Activated CD8-positive, alpha-beta T cell treated with anti-CD3 and anti-CD28 coated beads for 36 hours (primary cell): ENCODE data around the gene SLC8B1. TPM values are rescaled to one million over a fixed set of nuclear protein-coding genes. Genes with fewer than 3 reads are reported as not detected.

Experiments used
- ATAC-seq: fragments of 200-7000 bp; cut with Tn5 transposase; one replicate; pipeline ENCODE4 v1.10.0; 2021; ENCODE audit warnings: mild to moderate bottlenecking, moderate library complexity
- CTCF ChIA-PET: fragments of 350-600 bp; sonication (Branson Sonifier 250); formaldehyde crosslinking; loops from one replicate; lab custom pipeline; 2021; ENCODE audit warnings: antibody characterized with exemption; lab: Charles Lee
- POLR2A ChIA-PET: fragments of 350-600 bp; sonication (Branson Sonifier 250); formaldehyde crosslinking; loops from one replicate; lab custom pipeline; 2021; ENCODE audit warnings: antibody characterized with exemption; lab: Charles Lee
- DNase-seq: peaks from one replicate; pipeline ENCODE4 v3.0.0-alpha.2; 2020
- H3K27ac Mint-ChIP-seq: one replicate; pipeline ENCODE4 v1.8.0; 2021; ENCODE audit warnings: mild to moderate bottlenecking, mixed read lengths
- H3K27me3 Mint-ChIP-seq: one replicate; pipeline ENCODE4 v1.8.0; 2021; ENCODE audit warnings: mixed read lengths
- H3K36me3 Mint-ChIP-seq: one replicate; pipeline ENCODE4 v1.8.0; 2021; ENCODE audit warnings: low read depth, mixed read lengths
- H3K4me1 Mint-ChIP-seq: one replicate; pipeline ENCODE4 v1.8.0; 2021; ENCODE audit warnings: low read depth, mixed read lengths
- H3K4me3 Mint-ChIP-seq: one replicate; pipeline ENCODE4 v1.8.0; 2021; ENCODE audit warnings: mild to moderate bottlenecking, moderate library complexity, mixed read lengths
- H3K9me3 Mint-ChIP-seq: one replicate; pipeline ENCODE4 v1.8.0; 2021; ENCODE audit warnings: mixed read lengths
- CTCF ChIP-seq: fragments of 200-600 bp; IDR thresholded peaks from one replicate; pipeline ENCODE4 v1.8.0; 2022; ENCODE audit warnings: antibody characterized with exemption, mild to moderate bottlenecking
- intact Hi-C: fragments of 100-400 bp; cut with micrococcal nuclease; formaldehyde crosslinking; loops from one replicate; pipeline ENCODE4 v1.10.0; 2022
- total RNA-seq, 2 experiments: library from RNA; stranded (reverse); gene quantifications; one replicate each; pipeline ENCODE4 v1.2.3, GENCODE V29; 2021

Gene SLC8B1
- total RNA-seq, 2 experiments from 2014 or later, result 13.4 to 18.9 TPM

DNA sequence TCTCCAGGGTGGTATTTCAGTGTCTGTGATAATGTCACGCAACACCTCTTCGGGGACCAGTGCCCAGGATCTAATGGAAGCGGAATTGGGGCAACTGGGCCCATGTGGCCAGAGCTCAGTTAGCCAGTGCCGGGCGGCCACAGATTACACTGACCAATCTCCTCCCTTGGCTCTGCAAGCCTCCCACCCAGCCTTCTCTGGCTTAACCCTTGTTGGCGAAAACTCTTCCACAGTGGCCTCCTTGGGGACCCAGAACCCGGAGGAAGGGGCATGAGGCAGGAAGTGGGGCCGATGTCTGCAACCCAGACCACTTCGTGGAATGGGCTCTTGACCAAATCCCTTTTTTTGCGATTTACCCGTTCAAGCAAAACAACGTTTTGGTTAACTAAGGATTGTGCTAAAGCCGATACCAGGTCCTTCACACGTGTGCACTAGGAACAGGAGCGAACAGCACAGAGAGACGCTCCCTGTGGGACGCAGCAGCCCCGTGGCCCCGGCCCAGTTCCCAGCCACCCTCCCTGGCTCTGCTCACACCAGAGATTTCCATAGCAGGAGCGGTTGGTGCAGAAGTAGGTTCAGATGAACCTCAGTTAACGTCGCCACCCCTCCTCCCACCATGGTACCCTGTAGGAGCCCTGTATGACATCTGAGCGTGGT, 38.2 kb downstream of the SLC8B1 start:
- CTCF ChIA-PET, result no interaction called here
- Mint-ChIP-seq H3K27me3 (no peaks in the 10 kb centered on the region), H3K27ac (no peak overlapping the region)

DNA sequence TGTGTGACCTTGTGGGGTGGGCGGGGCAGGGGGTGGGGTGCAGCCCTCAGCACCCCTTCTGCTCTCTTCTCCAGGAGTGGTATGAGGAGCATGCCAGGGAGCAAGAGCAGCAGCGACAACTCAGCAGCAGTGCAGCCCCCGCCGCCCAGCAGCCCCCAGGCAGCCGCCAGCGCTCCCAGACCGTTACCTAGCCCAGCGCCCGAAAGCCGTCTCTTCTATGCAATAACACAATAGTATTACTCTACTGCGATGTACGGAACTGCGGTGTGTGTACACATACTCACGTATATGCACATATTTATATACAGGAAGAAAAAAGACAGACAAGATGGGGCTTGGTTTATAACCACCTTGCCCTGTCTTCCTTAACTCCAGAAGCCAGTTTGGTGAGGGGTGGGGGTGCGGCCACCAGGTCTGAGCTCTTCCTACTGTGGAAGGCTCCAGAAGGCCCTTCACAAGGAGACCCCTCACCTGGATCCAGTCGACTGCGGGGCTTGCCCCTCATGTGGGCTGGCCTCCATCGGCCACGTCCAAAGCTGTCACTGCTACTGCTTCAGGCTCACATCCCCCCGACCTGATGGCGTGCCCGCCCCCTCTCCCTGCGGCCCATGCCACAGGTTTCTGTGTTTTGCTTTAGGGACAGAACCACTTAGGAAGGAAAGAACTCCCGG, 38.9 kb downstream of the SLC8B1 start:
- peaks cover 3% of the 10 kb centered on the region for H3K36me3 Mint-ChIP-seq
- no peaks in the 10 kb centered on the region for H3K9me3 Mint-ChIP-seq
- ATAC-seq (no peak), DNase-seq (no peak)
- intact Hi-C loops, result no loop called here
- CTCF ChIA-PET, result no interaction called here
- H3K4me3 Mint-ChIP-seq, result no peak overlapping the region
- H3K27ac Mint-ChIP-seq, result no peak overlapping the region
- POLR2A ChIA-PET, result no interaction called here
- no peaks in the 10 kb centered on the region for H3K27me3 Mint-ChIP-seq
- H3K4me1 Mint-ChIP-seq, result no peaks in the 10 kb centered on the region
- TF ChIP-seq CTCF, result no peak

More for the DNA sequence above, 38.2 kb downstream of the SLC8B1 start:
- no peak for TF ChIP-seq CTCF
- no peaks in the 10 kb centered on the region for H3K4me1 Mint-ChIP-seq
- H3K9me3 Mint-ChIP-seq, result no peaks in the 10 kb centered on the region
- POLR2A ChIA-PET, result no interaction called here
- peaks cover 6% of the 10 kb centered on the region for H3K36me3 Mint-ChIP-seq
- no peak overlapping the region for H3K4me3 Mint-ChIP-seq
- intact Hi-C loops, result no loop called here
- no peak for ATAC-seq
- DNase-seq, result no peak

GRCh38 chr12:113293100-113293499, 41.8 kb downstream of the SLC8B1 start:
- Mint-ChIP-seq H3K27me3 (no peaks in the 10 kb centered on the region), H3K9me3 (no peaks in the 10 kb centered on the region), H3K27ac (no peak overlapping the region), H3K36me3 (peaks cover 7% of the 10 kb centered on the region), H3K4me3 (no peak overlapping the region), H3K4me1 (no peaks in the 10 kb centered on the region)
- ATAC-seq (no peak), DNase-seq (no peak)
- TF ChIP-seq CTCF, result no peak
- POLR2A ChIA-PET, result interaction anchor here (1.0 kb wide), 1 partner anchor 63 kb away, joined by 3 read pairs; no protein-coding TSS in a partner anchor
- CTCF ChIA-PET, result interaction anchor here (0.6 kb wide), 1 partner anchor 20 kb away, joined by 3 read pairs; no protein-coding TSS in a partner anchor
- intact Hi-C loops, result no loop called here

DNA sequence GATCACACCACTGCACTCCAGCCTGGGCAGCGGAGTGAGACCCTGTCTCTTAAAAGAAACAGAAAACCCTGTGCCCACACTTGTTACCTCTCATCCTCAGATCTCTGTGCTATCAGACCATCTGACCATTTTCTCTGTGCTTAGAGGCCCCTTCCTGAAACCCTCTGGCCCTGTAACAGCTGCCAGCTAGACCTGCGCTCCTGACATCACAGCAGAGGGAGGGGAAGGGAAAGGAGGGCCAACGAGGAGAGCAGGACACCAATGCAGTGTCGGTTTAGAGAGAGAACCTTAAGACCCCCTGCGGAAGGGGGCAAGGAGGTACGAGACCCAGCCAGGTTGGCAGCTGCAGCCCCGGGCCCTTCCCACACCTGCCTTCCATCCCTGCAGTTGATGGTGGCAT, 42.4 kb downstream of the SLC8B1 start:
- Mint-ChIP-seq H3K36me3 (peaks cover 7% of the 10 kb centered on the region), H3K27ac (no peak overlapping the region), H3K4me3 (no peak overlapping the region), H3K9me3 (no peaks in the 10 kb centered on the region), H3K27me3 (no peaks in the 10 kb centered on the region), H3K4me1 (no peaks in the 10 kb centered on the region)
- ATAC-seq (no peak), DNase-seq (no peak)
- POLR2A ChIA-PET, result interaction anchor here (1.0 kb wide), 1 partner anchor 63 kb away, joined by 3 read pairs; no protein-coding TSS in a partner anchor
- intact Hi-C loops, result no loop called here
- TF ChIP-seq CTCF, result no peak
- CTCF ChIA-PET, result interaction anchor here (0.6 kb wide), 1 partner anchor 21 kb away, joined by 3 read pairs; no protein-coding TSS in a partner anchor

GRCh38 chr12:113292091-113292490, 42.8 kb downstream of the SLC8B1 start:
- intact Hi-C loops, result no loop called here
- ATAC-seq, result no peak
- Mint-ChIP-seq H3K4me1 (no peaks in the 10 kb centered on the region), H3K4me3 (no peak overlapping the region), H3K36me3 (peaks cover 7% of the 10 kb centered on the region), H3K27ac (no peak overlapping the region), H3K9me3 (no peaks in the 10 kb centered on the region), H3K27me3 (no peaks in the 10 kb centered on the region)
- no peak for TF ChIP-seq CTCF
- ChIA-PET POLR2A (no interaction called here), CTCF (no interaction called here)
- DNase-seq, result no peak
